NCI-H146 treated with DMSO at 0.1 percent for 48 hours (cell line): ENCODE measurements around the gene C20orf144.
A peak's percentile ranks its signal among the peaks of the same experiment; 100 is the strongest.

Source experiments
- DNase-seq: peaks from one replicate; lab custom pipeline; 2025; ENCODE audit not compliant: unreplicated experiment; lab: John Stamatoyannopoulos, UW

C20orf144 gene

DNA sequence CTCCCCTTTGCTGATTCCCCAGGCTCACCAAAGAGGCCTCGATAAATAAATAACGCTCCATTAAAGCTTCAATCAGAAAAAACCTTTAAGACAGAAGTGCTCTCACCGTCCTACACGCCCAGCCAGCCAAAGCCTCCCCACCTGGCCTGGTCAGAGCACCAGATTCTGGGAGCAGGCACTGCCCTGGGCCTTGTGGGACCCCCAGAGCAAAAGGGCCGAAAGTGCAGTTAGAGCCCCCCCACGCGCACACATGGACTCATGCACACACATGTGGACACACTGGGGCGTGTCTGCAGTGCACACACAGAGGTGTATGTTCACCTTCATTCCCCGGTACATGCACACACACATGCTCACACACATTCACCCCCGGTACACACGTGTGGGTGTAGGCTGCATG is 14.0 kb downstream of the C20orf144 start:
- DNase-seq: no peak

DNA sequence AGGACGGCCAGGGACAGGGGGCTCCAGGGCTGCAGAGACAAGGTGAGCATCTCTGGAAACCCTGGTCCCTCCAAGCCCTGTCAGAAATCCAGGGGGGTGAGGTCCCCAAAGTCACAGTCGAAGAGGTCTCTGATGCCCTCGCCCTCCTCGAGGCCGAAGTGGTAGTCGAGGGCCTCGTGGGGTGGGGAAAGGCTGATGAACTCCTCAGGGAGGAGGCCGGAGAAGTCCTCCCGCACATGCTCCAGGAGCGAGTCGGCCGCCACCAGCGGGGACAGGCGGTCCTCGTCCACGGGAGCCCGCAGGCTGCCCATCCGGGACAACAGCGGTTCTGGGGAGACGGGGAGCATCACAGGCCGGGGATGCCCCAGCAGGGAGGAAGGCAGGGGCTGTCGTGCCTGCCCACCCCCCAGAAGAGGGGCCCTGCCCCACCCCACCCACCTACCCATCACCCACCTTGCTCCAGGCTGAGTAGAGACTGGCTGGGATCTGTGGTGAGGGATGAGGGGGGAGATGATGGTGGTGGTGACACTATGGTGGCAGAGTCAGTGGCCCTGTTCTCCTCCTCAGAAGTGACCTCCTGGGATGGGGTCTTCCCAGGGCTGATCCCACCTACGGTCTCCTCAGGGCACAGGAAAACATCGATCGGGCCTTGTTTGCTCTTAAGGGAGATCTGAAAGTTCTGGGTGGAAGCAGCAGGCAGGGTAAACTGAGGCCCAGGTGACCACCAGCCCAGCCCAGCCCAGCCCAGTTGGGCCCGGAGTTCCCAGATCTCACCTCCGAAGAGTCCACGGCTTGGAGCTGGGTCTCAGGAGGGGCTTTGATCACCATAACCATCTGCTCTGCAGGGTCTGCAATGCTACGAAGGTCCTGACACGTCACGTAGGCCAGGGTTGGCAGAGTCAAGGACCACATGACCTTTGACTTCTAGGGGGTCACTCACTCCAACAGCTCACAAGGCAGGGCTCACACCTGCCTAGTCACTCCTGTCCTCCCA is 14.8 kb downstream of the C20orf144 start:
- DNase-seq: no peak

DNA sequence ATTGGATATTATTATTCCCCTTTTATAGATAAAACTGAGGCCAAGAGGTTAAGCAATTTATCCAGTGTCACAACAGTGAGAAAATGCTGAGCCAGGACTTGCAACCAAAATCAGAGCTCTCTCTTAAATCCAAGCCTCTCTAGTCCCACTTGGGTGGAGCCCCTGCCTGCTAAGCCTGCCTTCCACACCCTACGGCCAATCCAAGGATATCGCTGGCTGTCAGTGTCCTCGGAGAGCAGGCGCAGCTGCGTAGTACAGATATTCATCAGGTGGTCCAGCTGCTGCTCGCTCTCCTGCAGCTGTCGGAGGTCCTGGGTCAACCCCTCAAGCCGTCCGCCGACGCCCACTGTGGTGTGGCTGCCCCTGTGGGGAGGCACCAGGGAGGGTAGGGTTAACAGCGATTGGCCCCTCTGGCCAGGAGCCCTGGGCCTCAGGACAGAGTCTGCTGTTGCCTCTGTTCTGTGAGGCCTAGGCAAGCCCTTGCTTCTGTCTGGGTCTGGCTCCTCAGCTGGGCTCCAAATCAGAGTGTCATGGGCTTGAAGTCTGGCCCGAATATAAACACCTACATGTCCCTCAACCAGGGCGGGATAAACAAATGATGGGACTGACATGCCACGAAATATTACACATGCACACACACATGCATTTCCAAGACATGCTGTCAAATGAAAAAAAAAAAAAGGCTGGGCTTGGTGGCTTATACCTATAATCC is 16.0 kb downstream of the C20orf144 start:
- no peak for DNase-seq

DNA sequence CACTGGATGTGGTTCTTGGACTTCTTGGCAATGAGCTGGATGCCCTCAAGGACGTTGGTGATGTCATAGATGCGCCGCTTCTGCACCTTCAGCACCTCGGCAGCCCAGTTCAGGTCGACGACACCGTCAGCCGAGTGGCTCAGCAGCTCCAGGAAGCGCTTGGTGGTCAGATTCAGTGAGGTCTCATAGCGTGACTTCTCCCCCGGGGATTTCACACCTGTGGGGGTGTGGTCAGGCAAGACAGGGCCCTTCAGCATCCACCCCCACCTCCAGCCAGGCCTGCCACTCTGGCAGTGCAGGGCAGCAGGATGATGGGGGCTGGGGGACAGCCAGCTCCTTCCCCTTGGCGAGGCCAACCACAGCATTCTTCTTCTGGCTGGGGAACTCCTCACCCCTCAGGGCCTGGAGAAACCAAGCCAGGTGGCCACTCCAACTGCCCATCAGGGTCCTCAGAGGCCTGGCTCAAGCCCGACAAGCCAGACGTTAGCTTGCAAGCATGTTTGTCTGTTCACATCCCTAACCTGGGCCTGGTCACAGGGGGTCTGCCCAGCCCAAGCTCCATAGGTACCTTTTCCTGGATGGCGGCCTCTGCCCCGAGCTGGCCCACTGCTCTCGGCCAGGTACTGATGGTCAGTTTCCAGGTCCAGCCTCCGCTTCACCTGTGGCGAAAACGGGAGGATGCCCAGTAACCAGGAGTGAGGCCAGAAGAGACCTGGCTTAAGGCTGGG is 17.8 kb downstream of the C20orf144 start:
- no peak for DNase-seq

DNA sequence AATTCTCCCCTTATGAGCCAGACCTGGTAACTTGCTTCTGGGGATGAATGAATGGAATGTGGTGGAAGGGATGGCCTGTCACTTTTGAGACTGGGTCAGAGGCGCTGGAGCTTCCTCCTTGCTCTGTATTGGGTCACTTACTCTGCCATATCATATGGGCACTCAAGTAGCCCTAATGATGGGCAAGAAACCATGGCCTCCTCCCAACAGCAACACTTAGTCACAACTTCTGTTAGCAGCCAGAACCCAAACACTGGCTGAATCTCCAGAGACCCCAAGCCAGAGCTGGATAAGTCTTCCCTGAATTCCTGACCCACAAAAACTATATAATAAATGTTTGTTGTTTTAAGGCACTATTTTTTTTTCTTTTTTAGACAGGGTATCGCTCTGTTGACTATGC is 18.6 kb downstream of the C20orf144 start:
- DNase-seq: no peak

DNA sequence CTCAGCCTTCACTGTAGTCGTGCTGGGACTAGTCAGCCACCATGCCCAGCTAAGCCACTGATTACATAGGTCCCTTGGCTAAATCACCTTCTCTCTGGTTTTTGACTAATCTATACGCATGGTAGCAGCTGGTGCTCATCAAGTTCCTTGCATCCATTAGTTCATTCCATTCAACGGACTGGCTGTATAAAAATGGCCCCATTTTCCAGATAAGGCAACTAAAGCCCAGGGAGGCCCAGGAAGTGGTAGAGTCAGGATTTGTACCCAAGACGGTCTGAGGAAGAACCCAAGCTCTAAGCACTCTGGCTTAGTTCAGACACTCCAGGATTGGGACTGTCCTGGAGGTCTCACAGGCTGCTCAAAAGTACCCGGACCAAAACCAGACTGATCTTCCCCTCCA is 19.2 kb downstream of the C20orf144 start:
- no peak for DNase-seq

DNA sequence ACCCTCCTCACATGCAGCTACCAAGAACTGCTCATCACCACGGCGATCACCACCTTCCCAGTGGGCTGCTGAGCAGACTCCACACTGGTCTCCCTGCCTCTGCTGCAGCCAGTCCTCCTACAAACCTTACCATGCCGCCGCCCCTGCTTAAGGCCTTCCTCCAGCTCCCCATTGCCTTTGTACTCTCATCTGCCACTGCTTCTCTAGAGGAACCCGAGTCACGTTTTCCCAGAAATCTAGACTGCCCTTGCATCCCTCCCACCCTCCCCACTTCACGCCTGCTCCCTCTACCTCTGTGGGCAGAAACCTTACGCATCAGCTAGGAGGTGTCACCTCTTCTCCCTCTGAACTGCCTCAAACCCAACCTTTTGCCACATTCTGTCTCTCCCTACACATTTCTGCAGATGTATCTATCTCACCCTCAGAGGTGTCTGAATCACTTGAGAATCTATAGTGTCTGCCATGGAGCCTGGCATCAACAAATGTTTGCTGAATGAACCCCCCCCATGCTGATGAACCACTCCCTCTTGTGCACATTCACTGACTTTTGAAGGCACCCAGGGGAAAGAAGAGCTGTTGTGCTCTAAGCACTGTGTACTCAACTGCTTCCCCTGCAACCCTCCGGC is 19.7 kb downstream of the C20orf144 start:
- DNase-seq: no peak

DNA sequence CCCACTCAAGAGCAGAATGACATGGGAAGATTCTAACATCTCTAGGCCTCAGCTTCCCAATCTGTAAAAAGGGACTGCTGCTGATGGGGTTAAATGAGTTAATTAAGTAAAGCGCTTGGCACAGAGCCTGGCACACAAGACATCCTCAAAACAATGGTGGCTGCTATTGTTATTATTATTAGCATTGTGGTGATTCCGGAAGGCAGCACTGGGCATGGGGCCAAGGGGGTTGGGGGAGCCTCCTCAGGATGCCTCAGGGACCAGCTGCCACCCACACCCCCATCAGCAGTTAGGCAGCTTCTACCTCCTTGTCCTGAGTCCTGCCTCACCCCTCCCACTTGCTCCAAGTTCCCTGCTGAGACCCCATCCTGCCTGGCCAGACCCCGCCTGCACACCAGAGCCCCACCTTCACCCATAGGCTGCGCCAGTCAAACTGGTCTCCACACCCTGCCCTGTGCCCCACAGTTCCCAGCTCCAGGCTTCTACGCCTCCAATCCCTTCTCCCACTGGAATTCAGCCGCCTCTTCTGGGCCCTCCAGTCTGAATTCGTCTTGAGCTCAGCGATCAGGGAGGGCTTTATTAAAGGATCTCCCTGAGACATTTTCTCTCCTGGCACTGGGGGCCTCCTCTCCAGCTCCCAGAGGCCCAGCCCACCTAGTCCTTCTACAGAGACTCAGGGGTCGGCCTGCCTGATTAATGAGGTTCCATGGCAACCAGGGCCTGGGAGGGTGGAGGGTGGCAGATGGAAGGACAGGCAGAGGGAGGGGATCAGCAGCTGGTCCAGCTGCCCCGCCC is 22.6 kb downstream of the C20orf144 start:
- DNase-seq: peak; percentile 62

DNA sequence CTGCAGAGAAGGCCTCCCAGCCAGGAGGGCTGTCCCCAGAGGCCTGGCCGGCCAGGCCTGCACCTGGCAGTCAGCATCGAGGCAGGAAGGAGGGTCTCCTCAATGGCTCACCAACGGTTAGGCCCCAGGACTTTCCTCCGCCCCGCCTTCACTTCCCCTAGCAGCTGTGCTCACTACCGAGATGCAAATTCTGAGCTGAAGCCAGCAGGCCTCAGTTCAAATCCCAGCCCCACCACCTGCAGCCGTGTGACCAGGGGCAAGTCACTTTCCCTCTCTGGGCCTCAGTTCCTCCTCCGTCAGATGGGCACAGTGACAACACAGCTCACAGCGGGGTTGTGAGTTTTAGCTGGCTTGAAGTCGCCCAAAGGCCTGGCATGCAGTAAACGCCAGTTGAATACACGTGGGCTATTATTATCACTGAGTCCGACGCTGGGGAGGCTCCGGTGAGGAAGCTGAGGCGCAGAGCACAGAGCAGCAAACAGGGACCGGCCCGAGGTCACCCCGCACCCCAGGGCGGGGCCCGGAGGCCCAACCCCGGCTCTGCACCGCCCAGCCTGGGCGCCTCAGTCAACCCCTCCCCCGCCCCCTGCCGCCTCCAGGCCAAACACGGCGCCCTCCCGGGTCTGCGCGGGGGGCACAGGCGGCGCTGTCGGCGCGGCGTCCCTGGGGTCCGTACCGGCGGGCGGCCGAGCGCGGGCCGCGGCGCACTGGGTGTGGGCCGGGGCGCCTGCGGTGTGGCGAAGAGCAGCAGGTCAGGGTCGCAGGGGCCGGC is 23.4 kb downstream of the C20orf144 start:
- peak; percentile 84 for DNase-seq

DNA sequence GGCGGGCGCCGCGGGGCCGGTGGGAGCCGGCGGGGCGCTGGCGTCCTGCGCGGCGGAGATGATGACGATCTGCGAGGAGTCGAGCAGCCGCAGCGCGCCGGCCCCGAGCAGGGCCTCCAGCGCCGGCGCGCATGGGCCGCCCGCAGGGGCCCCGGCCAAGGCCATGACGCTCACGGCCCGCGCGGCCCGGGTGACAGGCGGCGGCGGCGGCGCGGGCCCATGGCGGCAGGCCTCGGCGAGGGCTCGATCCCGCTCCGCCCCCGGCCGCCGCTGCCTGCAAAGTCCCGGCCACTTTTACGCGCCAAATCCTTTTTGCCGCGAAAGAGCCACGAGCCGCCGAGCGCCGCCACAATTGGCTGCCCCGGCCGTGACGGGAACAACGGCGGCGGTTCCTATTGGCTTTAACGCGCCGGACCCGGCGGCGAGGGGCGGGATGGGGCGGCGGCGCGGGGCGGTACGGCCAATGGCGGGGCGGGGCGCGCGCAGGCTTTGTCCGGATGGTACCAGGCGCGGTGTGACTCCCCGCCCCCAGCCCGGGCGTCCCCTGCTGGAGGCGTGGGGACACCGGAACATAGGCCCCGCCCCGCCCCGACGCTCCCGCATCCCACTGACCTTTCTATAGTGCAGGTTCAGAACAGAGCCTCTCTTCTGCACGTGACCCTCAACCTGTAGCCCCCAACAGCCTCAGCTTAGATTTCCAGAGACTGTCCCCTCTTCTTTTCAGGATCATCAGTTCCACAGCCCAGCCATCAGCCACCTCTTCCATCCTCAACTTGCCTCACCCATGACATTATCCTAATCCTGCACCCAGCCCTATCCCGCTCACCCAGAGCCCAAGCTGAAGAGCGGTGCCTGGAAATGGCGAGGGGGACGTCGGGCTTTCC is 24.2 kb downstream of the C20orf144 start, which contains the start of gene E2F1:
TSS of gene E2F1 (minus strand) at position 286 of the 884 bp plus-strand sequence. CDS start at position 165, 121 bp downstream.
- peak; percentile 97 for DNase-seq

DNA sequence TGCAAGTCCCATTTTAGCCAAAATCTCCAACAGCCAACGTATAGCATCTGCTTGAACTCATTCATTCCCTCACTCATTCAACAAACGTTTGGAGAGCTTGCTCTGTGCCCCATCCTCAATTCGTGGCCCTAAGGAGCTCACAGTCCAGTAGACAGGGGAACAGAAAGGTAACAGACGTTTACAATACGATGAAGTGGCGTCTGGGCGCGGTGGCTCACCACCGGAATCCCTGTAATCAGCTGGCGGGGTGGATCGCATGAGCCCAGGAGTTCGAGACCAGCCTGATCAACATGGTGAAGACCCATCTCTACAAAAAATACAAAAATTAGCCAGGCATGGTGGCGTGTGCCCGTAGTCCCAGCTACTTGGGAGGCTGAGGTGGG is 24.8 kb downstream of the C20orf144 start:
- no peak for DNase-seq

DNA sequence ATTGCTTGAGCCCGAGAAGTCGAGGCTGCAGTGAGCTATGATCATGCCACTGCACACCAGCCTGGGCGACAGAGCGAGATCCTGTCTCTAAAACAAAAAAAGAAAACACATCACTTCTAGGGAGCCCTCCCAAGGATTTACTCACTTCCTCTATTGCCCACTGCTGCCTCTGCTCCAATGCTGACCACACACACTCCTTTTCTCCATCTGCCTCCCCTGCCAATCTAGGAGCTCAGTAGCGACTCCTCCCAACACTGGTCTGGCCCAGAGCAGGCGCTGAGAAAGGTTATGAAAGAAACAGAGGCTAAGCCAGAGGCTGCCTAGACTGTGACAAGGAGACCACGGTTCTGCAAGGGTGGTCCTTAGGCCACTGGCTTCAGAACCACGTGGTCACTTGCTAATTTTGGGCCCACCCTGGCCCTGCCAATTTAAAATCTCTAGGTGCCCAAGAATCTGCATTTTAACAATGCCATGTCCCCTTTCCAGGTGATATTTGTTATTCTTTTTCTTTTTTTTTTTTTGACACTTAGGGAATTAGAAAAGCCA is 25.3 kb downstream of the C20orf144 start:
- DNase-seq: no peak

DNA sequence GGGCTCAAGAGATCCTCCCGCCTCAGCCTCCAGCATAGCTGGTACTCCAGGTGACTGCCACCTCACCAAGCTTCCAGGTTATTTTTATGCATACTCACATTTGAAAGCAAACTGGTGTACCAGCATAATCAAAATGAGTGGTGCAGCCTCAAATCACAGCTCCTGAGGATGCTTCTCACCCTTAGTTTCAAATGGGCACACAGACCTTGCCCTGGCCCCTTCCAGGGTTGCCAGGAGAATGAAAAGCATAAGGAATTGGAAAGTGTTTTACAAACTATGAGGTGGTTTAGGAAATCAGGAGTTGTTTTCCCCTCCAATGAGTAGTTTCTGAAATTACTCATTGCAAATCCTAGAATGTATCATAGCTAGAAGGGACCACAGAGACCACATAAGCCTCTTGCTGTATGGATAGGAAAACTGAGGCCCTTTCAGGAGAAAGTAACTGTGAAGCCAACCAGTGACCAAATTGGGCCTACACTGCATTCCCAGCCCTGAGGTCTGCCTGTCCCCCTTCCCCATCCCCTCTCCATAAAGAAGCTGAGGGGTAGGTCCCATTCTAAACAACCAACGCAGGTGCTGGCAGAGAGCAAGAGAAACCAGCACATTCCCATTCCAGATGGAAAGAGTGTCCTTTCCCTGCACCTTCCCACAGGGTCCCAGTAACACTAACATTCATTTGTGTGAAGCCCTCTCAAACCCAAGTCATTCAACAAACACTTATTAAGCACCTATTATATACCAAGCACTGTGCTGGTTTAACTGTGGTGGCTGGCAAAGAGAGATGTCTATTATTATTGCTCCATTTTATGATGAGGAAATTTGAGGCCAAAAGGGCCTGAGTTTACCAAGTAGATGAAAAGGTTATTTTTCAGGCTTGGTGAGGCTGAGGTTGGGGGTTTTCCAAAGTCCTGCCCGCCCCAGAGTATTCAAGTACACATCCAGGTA is 26.1 kb downstream of the C20orf144 start:
- no peak for DNase-seq

DNA sequence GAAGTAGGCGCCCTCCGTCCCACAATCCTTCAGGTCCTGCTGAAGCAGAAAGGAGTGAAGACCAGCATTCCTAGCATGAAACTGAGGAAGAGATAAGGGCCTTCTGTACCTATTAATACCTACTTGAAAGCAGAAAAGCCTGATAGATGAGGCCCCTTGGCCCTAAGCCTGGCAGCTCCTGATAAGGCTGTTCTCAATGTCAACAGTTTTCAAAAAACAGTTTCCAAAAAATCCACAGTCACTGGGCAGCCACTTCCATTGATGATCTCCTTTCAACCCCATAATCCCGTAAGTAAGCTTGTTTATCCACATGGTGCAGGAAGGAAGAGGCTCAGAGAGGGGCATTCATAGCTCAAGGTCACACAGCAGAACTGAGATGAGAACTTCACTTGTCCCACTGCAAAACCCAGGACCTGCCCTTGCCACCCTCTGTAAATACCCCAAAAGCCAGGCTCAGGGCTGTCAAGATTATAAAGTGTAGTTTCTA is 26.9 kb downstream of the C20orf144 start:
- DNase-seq: no peak

DNA sequence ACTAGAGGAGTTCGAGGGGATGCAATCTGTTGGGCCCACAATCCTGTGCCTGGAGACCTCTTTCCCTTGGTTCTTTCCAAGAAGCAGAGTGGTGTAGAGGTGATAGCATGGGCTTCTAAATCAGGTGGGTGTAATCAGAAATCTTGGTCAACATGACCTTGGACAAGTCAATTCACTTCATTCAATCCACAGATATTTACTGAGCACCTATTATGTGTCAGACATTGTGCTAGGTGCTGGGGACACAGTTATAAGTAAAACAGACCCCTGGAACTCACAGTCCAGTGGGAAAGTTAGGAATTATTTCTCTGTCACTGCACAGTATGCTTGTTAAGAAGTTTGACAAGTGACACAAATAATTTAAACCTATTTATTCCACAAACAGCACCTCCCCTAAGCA is 27.4 kb downstream of the C20orf144 start:
- DNase-seq: no peak

DNA sequence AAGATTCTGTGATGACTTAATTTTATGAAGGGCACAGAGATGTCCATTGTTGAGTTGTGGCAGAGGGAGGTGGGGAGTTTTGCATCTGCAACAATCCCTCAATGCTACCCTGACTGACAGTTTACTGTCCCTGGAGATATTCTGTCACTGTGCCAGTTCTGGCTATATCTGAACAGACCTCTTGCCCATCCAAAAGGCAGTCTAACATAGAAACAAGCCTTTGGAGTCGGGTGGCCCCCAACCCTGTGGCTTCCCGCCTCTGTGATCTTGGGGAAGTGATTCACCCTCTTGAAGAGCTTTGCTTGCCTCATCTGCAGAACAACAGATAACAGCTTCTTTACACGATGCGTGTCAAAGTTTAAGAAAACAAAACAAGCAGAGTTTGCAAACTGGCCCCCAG is 27.8 kb downstream of the C20orf144 start:
- DNase-seq: no peak

DNA sequence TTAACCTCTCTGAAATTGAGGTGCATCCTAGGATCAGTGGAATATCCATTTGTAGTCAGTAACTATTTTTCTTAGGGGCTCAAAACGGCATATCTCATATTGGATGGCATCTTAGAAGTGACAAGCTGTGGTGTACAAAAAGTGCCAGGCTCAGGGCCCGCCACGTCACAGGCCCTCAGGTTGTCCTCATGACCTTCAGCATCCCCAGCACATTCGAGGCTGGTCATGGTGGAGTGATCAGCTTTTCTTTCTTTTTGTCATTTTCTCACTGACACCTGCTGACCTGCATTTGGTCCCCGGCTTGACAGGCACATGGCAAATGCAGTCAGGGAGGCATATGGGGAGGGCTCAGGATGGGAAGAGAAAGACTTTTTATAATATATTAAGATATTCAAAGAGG is 31.2 kb downstream of the C20orf144 start:
- DNase-seq: no peak
